Keratinocyte (primary cell): ENCODE results near the gene FOXK1. TPM values are rescaled to one million over a fixed set of nuclear protein-coding genes. Genes with fewer than 3 reads are reported as not detected.

Source experiments
- DNase-seq: peaks from one replicate; pipeline ENCODE4 v3.0.0-alpha.2; 2011; ENCODE audit warnings: low read depth, missing footprints, low spot score
- FAIRE-seq: peaks from 2 replicates; lab custom pipeline; 2011; peaks lifted over from hg19 to GRCh38; lab: Jason Lieb, UNC
- H2AFZ ChIP-seq: 2 replicates; pipeline ENCODE4 v1.6.0; 2012; ENCODE audit warnings: low read length, control low read depth, inconsistent platforms; ENCODE audit not compliant: control insufficient read depth
- H3K27ac ChIP-seq: 2 replicates; pipeline ENCODE4 v1.5.1; 2011; ENCODE audit warnings: low read length; ENCODE audit not compliant: control insufficient read depth, insufficient read depth
- H3K27me3 ChIP-seq: 3 replicates; pipeline ENCODE4 v1.6.0; 2011; ENCODE audit warnings: low read length; ENCODE audit not compliant: control insufficient read depth, insufficient read depth; ENCODE audit errors: extremely low read depth
- H3K36me3 ChIP-seq, 2 experiments: 2 replicates in 1 of 2; 3 replicates in 1 of 2; pipeline ENCODE4 v1.5.1; 2011; ENCODE audit warnings: low read length in 2 of 2, mild to moderate bottlenecking in 1 of 2; ENCODE audit not compliant: control insufficient read depth in 2 of 2, insufficient read depth in 2 of 2; ENCODE audit errors: extremely low read depth in 1 of 2
- H3K4me1 ChIP-seq: 3 replicates; pipeline ENCODE4 v1.5.1; 2011; ENCODE audit warnings: low read length; ENCODE audit not compliant: control insufficient read depth, insufficient read depth; ENCODE audit errors: extremely low read depth
- H3K4me2 ChIP-seq: 3 replicates; pipeline ENCODE4 v1.6.0; 2011; ENCODE audit warnings: low read depth, low read length; ENCODE audit not compliant: control insufficient read depth, insufficient read depth; ENCODE audit errors: extremely low read depth
- H3K4me3 ChIP-seq, 3 experiments: fragments of 200-600 bp in 1 of 3; sonication (generic) in 1 of 3; 2 replicates in 2 of 3; 3 replicates in 1 of 3; pipeline ENCODE4 v1.5.1; 2011 to 2016; ENCODE audit warnings: low read length in 3 of 3, mild to moderate bottlenecking in 3 of 3, control low read depth in 2 of 3, inconsistent platforms in 1 of 3, low read depth in 1 of 3, mixed read lengths in 1 of 3, mixed run types in 1 of 3, moderate library complexity in 1 of 3; ENCODE audit not compliant: control insufficient read depth in 2 of 3, insufficient read depth in 2 of 3; ENCODE audit errors: extremely low read depth in 1 of 3
- H3K79me2 ChIP-seq: 2 replicates; pipeline ENCODE4 v1.6.0; 2012; ENCODE audit warnings: low read length; ENCODE audit not compliant: control insufficient read depth, insufficient read depth
- H3K9ac ChIP-seq: 3 replicates; pipeline ENCODE4 v1.6.0; 2011; ENCODE audit warnings: low read length; ENCODE audit not compliant: control insufficient read depth, insufficient read depth; ENCODE audit errors: extremely low read depth
- H3K9me1 ChIP-seq: 3 replicates; pipeline ENCODE4 v1.6.0; 2011; ENCODE audit warnings: low read length; ENCODE audit not compliant: control insufficient read depth, insufficient read depth; ENCODE audit errors: extremely low read depth
- H3K9me3 ChIP-seq: 2 replicates; pipeline ENCODE4 v1.5.1; 2012; ENCODE audit warnings: low read depth, low read length; ENCODE audit not compliant: control insufficient read depth
- H4K20me1 ChIP-seq: 3 replicates; pipeline ENCODE4 v1.6.0; 2011; ENCODE audit warnings: low read length; ENCODE audit not compliant: control insufficient read depth, insufficient read depth; ENCODE audit errors: extremely low read depth
- CTCF ChIP-seq, 3 experiments: IDR thresholded peaks in 1 of 3; conservative IDR thresholded peaks in 1 of 3; optimal IDR thresholded peaks in 1 of 3; 2 replicates in 2 of 3; 3 replicates in 1 of 3; pipeline versions ENCODE3 to v1.5.1; 2011; ENCODE audit warnings: low read length in 3 of 3, mild to moderate bottlenecking in 3 of 3, moderate library complexity in 2 of 3, control low read depth in 1 of 3, inconsistent platforms in 1 of 3; ENCODE audit not compliant: insufficient read depth in 2 of 3; ENCODE audit errors: extremely low read depth in 1 of 3
- EZH2 ChIP-seq: IDR thresholded peaks from one replicate; pipeline ENCODE4 v1.6.1; 2012; ENCODE audit warnings: inconsistent platforms, mild to moderate bottlenecking, low read length, moderate library complexity
- dilution Hi-C: fragments of 300-500 bp; cut with MboI; formaldehyde crosslinking; loops from one replicate; pipeline ENCODE4 v1.7.0; 2020; ENCODE audit warnings: low sequenced_read_pairs; ENCODE audit not compliant: extremely low pct_ligation_motif_present
- polyA plus RNA-seq, 5 experiments: library from polyadenylated mRNA; depleted of rRNA in 3 of 5; stranded (reverse) in 3 of 5; stranded (forward) in 1 of 5; unstranded in 1 of 5; fragments of >200 nt; gene quantifications; 1 replicate in 1 of 5; 2 replicates in 3 of 5; 3 replicates in 1 of 5; pipeline versions ENCODE4 v1.2.1 to v1.2.3, GENCODE V29; 2011 to 2012; ENCODE audit warnings: missing spikeins in 2 of 5, low read depth in 1 of 5, low replicate concordance in 1 of 5

FOXK1 gene
- polyA plus RNA-seq, 1 donor (not counting 4 experiments of a cell fraction or from before 2014, with no cell fraction given) = 4.4 TPM

- FAIRE-seq = no peak
- peaks cover 74% of the 10 kb centered on the region for H3K79me2 ChIP-seq
- H4K20me1 ChIP-seq = peaks cover 7% of the 10 kb centered on the region
- TF ChIP-seq CTCF (optimal IDR thresholded peaks at IDR 0.05 in 1 of 3, IDR thresholded peaks at IDR 0.05 in 1 of 3, conservative IDR thresholded peaks at IDR 0.05 in 1 of 3; ENCODE audit: extremely low read depth in 1 of 3, insufficient read depth in 2 of 3, low read length in 3 of 3) (no peak), EZH2 (no peak)
- no peak for DNase-seq
- H3K9ac ChIP-seq = no peak overlapping the region
- dilution Hi-C loops = no loop called here
- H2AFZ ChIP-seq = no peak overlapping the region
- peaks cover 7% of the 10 kb centered on the region for H3K4me1 ChIP-seq
- peaks cover 7% of the 10 kb centered on the region in 2 experiments for H3K36me3 ChIP-seq
- H3K27me3 ChIP-seq = no peaks in the 10 kb centered on the region
- no peak overlapping the region for H3K27ac ChIP-seq
- H3K9me3 ChIP-seq = no peaks in the 10 kb centered on the region
- no peak overlapping the region for H3K4me3 ChIP-seq
- no peak overlapping the region for H3K4me2 ChIP-seq
- no peaks in the 10 kb centered on the region for H3K9me1 ChIP-seq
These were observed 48.2 kb downstream of the FOXK1 start for GRCh38 chr7:4730276-4730675.

GRCh38 chr7:4730971-4731370, 48.9 kb downstream of the FOXK1 start:
- H3K9ac ChIP-seq = no peak overlapping the region
- no peak for DNase-seq
- TF ChIP-seq EZH2 = no peak
- no peak for TF ChIP-seq CTCF (optimal IDR thresholded peaks at IDR 0.05 in 1 of 3, IDR thresholded peaks at IDR 0.05 in 1 of 3, conservative IDR thresholded peaks at IDR 0.05 in 1 of 3; ENCODE audit: extremely low read depth in 1 of 3, insufficient read depth in 2 of 3, low read length in 3 of 3)
- H3K9me1 ChIP-seq = no peaks in the 10 kb centered on the region
- H3K4me1 ChIP-seq = peaks cover 4% of the 10 kb centered on the region
- no peak for FAIRE-seq
- dilution Hi-C loops = no loop called here
- no peak overlapping the region for H3K4me2 ChIP-seq
- peaks cover 73% of the 10 kb centered on the region for H3K79me2 ChIP-seq
- peaks cover 10% of the 10 kb centered on the region in 2 experiments for H3K36me3 ChIP-seq
- H4K20me1 ChIP-seq = peaks cover 10% of the 10 kb centered on the region
- H3K4me3 ChIP-seq = no peak overlapping the region
- H3K9me3 ChIP-seq = no peaks in the 10 kb centered on the region
- no peaks in the 10 kb centered on the region for H3K27me3 ChIP-seq
- no peak overlapping the region for H2AFZ ChIP-seq
- H3K27ac ChIP-seq = no peak overlapping the region
